Measurements from ENCODE around the gene PITHD1.
"Not testable (repeated sequence)": the region's sequence is repeated elsewhere in the genome, so short reads cannot be mapped to it uniquely, and the experiment has no call there.

Gene PITHD1

GRCh38 chr1:23793861-23794731 is 15.9 kb downstream of the PITHD1 start:
- no peak overlapping the region for H3K4me3 ChIP-seq (replicated peaks in 1 of 2; ENCODE audit: low read depth in 2 of 2, low read length in 2 of 2)
- DNase-seq (ENCODE audit: low read depth in 2 of 2) = no peak
- TF ChIP-seq, protein P1, sequence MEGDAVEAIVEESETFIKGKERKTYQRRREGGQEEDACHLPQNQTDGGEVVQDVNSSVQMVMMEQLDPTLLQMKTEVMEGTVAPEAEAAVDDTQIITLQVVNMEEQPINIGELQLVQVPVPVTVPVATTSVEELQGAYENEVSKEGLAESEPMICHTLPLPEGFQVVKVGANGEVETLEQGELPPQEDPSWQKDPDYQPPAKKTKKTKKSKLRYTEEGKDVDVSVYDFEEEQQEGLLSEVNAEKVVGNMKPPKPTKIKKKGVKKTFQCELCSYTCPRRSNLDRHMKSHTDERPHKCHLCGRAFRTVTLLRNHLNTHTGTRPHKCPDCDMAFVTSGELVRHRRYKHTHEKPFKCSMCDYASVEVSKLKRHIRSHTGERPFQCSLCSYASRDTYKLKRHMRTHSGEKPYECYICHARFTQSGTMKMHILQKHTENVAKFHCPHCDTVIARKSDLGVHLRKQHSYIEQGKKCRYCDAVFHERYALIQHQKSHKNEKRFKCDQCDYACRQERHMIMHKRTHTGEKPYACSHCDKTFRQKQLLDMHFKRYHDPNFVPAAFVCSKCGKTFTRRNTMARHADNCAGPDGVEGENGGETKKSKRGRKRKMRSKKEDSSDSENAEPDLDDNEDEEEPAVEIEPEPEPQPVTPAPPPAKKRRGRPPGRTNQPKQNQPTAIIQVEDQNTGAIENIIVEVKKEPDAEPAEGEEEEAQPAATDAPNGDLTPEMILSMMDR (IDR thresholded peaks at IDR 0.05; ENCODE audit: low read depth, low read length) = no peak

DNA sequence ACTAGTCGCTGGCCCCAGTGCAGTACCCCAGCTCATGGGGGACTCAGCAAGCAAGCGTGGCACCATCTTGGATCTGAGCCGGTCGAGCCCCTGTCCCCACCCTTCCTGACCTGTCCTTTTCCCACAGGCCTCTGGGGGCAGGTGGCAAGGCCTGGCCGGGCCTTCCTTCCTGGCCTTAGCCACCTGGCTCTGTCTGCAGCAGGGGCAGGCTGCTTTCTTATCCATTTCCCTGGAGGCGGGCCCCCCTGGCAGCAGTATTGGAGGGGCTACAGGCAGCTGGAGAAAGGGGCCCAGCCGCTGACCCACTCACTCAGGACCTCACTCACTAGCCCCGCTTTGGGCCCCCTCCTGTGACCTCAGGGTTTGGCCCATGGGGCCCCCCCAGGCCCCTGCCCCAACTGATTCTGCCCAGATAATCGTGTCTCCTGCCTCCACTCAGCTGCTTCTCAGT is 16.5 kb downstream of the PITHD1 start:
- DNase-seq (ENCODE audit: low read depth in 2 of 2); H3K4me3 ChIP-seq (replicated peaks in 1 of 2; ENCODE audit: low read depth in 2 of 2, low read length in 2 of 2): not testable (repeated sequence)

DNA sequence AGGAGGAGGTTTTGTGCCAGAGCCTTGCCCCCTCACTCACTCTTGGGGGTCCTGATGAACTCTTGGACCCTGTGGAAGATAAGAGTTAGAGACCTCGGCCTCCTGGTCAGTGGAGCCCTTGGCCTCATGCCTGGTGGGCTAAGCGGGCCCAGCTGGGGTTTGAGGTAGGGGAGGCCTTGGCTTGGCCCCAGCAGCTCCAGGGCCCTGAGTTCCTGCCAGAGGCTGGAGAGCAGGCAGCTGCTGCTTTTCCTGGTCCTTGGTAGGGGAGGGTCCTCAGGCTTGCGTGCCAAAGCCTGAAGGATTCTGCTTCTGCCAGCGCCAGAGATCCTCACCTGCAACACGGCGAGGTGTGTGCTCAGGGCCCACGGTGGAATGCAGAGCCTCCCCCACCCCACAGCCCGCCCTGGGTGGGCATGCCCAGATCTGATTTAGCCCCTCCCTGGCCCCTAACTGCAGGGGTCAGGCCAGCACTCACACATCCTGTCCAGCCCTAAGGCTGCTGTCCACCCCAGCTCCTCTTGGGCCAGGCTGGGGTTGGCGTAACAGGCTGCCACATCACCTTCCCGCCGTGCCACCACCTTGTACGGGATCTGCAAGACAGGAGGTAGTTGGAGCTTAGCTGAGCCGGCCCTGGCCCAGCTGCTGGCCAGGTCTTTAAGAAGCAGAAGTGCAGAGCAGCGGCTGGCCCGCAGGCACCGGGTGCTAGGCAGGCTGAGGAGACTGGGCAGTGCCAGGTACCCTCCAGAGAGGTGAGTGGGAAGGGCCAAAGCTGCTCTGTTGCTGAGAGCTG is 17.7 kb downstream of the PITHD1 start:
- no peak for DNase-seq (ENCODE audit: low read depth in 2 of 2)
- TF ChIP-seq, protein P1 (IDR thresholded peaks at IDR 0.05; ENCODE audit: low read depth, low read length) = no peak
- no peak overlapping the region for H3K4me3 ChIP-seq (replicated peaks in 1 of 2; ENCODE audit: low read depth in 2 of 2, low read length in 2 of 2)

- TF ChIP-seq, protein P1 (IDR thresholded peaks at IDR 0.05; ENCODE audit: low read depth, low read length) = no peak
- no peak overlapping the region for H3K4me3 ChIP-seq (replicated peaks in 1 of 2; ENCODE audit: low read depth in 2 of 2, low read length in 2 of 2)
- DNase-seq (ENCODE audit: low read depth in 2 of 2) = no peak
These were observed 18.5 kb downstream of the PITHD1 start for GRCh38 chr1:23796466-23797271.

DNA sequence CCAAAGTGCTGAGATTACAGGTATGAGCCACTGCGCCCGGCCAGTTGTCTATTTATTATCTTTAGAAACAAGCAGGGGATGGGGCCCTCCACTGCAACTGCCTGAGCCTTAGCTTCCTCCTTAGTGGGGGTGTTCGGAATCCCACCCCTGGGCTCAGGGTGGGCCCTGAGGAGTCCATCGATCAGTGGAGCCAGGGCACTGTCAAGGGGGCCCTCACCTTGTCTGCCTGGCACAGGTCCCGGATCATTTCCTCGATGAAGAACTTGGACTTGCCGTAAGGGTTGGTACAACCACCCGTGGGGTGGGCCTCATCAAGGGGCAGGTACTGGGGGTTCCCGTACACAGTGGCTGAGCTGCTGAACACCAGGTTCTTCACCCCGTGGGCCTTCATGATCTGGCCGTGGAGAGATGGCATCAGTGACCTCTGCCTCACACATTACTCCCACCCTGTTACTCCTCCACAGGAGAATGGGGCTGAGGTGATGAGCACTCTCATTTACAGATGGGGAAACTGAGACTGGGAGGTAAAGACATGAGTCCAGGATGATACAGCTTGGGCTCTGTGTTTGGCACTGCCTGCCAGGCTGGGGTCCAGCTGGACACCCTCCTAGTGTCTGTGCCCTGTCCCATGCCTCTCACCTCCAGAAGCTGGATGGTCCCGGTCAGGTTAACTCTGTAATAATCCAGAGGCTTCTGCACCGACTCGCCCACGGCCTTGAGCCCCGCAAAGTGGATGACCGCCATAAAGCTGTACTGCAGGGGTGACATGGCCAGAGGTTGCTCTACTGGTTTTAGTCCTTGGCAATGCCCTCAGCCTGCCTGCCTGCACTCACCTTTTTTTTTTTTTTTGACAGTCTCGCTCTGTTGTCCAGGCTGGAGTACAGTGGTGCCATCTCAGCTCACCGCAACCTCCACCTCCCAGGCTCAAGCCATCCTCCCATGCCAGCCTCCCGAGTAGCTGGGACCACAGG is 19.5 kb downstream of the PITHD1 start:
- TF ChIP-seq, protein P1 (IDR thresholded peaks at IDR 0.05; ENCODE audit: low read depth, low read length) = no peak
- DNase-seq (ENCODE audit: low read depth in 2 of 2) = no peak
- no peak overlapping the region for H3K4me3 ChIP-seq (replicated peaks in 1 of 2; ENCODE audit: low read depth in 2 of 2, low read length in 2 of 2)

GRCh38 chr1:23798662-23799142 is 20.5 kb downstream of the PITHD1 start:
- no peak for DNase-seq (ENCODE audit: low read depth in 2 of 2)
- no peak overlapping the region for H3K4me3 ChIP-seq (replicated peaks in 1 of 2; ENCODE audit: low read depth in 2 of 2, low read length in 2 of 2)
- TF ChIP-seq, protein P1 (IDR thresholded peaks at IDR 0.05; ENCODE audit: low read depth, low read length) = no peak
